ENCODE results near the gene PUS3.

DNA sequence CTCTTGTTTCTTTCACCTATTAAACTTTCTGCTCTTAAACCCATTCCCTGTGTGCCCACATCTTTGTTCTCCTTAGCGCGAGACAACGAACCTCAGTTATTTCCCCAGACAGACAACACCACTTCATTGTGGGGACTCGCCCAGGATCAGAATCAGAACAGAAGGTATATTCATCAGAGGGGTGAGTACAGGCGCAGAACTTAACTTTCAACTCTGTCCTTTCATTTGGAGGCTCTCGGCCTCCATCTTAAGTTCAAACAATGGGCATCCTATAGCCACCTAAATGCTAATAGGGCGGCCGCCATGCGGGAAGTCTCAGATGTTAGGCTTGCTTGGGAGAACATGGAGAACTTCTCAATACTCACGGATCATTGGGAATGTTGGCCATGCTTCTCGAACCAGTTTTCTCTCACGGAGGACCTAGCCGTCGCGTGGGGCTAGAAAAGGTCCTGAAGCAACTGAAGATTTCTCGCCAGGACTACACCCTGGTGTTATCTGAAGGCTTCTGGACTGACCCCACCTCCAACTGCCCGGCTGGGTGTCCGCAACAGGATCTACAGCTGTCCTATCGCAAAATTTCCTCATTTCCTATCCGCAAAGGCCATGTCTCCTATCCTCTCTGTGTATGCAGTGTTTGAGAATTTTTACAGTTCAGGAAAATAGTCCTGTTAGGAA, 29.0 kb downstream of the PUS3 start:
- TF ChIP-seq, protein P1, sequence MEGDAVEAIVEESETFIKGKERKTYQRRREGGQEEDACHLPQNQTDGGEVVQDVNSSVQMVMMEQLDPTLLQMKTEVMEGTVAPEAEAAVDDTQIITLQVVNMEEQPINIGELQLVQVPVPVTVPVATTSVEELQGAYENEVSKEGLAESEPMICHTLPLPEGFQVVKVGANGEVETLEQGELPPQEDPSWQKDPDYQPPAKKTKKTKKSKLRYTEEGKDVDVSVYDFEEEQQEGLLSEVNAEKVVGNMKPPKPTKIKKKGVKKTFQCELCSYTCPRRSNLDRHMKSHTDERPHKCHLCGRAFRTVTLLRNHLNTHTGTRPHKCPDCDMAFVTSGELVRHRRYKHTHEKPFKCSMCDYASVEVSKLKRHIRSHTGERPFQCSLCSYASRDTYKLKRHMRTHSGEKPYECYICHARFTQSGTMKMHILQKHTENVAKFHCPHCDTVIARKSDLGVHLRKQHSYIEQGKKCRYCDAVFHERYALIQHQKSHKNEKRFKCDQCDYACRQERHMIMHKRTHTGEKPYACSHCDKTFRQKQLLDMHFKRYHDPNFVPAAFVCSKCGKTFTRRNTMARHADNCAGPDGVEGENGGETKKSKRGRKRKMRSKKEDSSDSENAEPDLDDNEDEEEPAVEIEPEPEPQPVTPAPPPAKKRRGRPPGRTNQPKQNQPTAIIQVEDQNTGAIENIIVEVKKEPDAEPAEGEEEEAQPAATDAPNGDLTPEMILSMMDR (IDR thresholded peaks at IDR 0.05; ENCODE audit: low read depth, low read length), result no peak
- no peak for TF ChIP-seq EZH2phosphoT487 (IDR thresholded peaks at IDR 0.05; ENCODE audit: low read depth)

Measured in OCI-LY3 (cell line).